HL-60 (cell line): Measurements from ENCODE around the gene TPK1.

ENCODE experiments used
- CTCF ChIP-seq: IDR thresholded peaks from one replicate; pipeline ENCODE4 v1.5.1; 2011; ENCODE audit warnings: low read length, control low read depth, inconsistent platforms; ENCODE audit not compliant: insufficient read depth
- POLR2AphosphoS5 ChIP-seq: IDR thresholded peaks from 2 replicates; pipeline ENCODE4 v1.6.1; 2012; ENCODE audit warnings: low read depth
- REST ChIP-seq: IDR thresholded peaks from 2 replicates; pipeline ENCODE4 v1.6.1; 2012; ENCODE audit warnings: low read depth; ENCODE audit not compliant: insufficient replicate concordance

- TF ChIP-seq CTCF (no peak), POLR2AphosphoS5 (no peak), REST (no peak)
Measured at GRCh38 chr7:144549861-144550260, 286.0 kb downstream of the TPK1 start.
